ENCODE data around the gene SPECC1. TPM values are rescaled to one million over a fixed set of nuclear protein-coding genes. Genes with fewer than 3 reads are reported as not detected.

Gene SPECC1
- polyA plus RNA-seq, 1 of the 3 experiments (the other 2 are of a cell fraction), result 11.2 TPM

DNA sequence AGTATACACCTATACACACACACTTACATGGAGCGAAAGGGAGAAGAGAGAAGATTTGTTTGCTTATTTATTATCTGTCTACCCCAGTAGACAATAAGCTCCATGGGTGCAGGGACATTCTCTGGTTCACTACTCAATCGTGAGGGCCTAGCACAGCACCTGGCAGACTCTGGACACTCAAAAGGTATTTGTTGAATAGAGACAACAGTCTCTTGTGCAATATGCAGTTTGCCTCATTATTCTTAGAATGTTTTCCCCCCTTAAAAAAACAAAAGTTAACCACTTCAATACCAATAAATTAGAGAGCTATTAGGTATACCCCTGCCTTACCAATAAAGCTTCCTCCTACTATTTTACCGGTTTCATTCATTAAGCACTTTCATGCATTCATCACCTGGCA lies 33.6 kb upstream of the SPECC1 start:
- Histone ChIP-seq H3K4me2 (peak overlapping the region; percentile 91), H3K4me3 (ENCODE audit: low read depth in 2 of 2, low read length in 1 of 2) (no peak overlapping the region), H3K27ac (ENCODE audit: low read depth in 2 of 2, low read length in 1 of 2) (no peak overlapping the region), H4K20me1 (ENCODE audit: insufficient read depth) (peaks cover 5% of the 10 kb centered on the region; the same call in 1 of the 2 replicates), H3F3A (replicated peaks; ENCODE audit: insufficient read depth) (no peaks in the 10 kb centered on the region), H3K9ac (no peak overlapping the region), H3K27me3 (ENCODE audit: insufficient read depth) (no peaks in the 10 kb centered on the region), H3K9me3 (no peaks in the 10 kb centered on the region), H3K9me2 (no peaks in the 10 kb centered on the region), H3K79me2 (ENCODE audit: insufficient read depth) (peaks cover 76% of the 10 kb centered on the region), H3K4me1 (ENCODE audit: control insufficient read depth in 1 of 2, insufficient read depth in 2 of 2, low read depth in 1 of 2, low read length in 1 of 2) (peaks cover 4 to 11% of the 10 kb centered on the region in 2 experiments; a peak in 1 of 4 replicates), H3K36me3 (replicated peaks in 1 of 2; ENCODE audit: control insufficient read depth in 1 of 2, insufficient read depth in 2 of 2, low read length in 1 of 2) (peaks cover 0 to 13% of the 10 kb centered on the region in 2 experiments), H2AFZ (ENCODE audit: low read depth) (no peak overlapping the region)
- POLR2A ChIA-PET, result interaction anchor here (0.6 kb wide), 1 partner anchor 67 kb away, joined by 3 read pairs; no protein-coding TSS in a partner anchor
- WGBS (ENCODE audit: low lambda C conversion rate), result 81% methylated on average over 3 of the region's 3 CpGs
- TF ChIP-seq JUND (IDR thresholded peaks at IDR 0.05) (no peak), TCF12 (IDR thresholded peaks at IDR 0.05) (no peak), ELF1 (IDR thresholded peaks at IDR 0.05) (no peak), GATA2 (CRISPR knock-in tag; IDR thresholded peaks at IDR 0.05) (no peak), NFIC (IDR thresholded peaks at IDR 0.05; ENCODE audit: borderline replicate concordance) (no peak), FOSL2 (IDR thresholded peaks at IDR 0.05; ENCODE audit: borderline replicate concordance, low read depth) (no peak), CHD2 (IDR thresholded peaks at IDR 0.05; ENCODE audit: low read length, partially characterized antibody) (no peak), MEF2A (IDR thresholded peaks at IDR 0.05; ENCODE audit: borderline replicate concordance, low read depth) (no peak), FOXM1 (IDR thresholded peaks at IDR 0.05; ENCODE audit: low read depth) (no peak), GABPA (IDR thresholded peaks at IDR 0.05; ENCODE audit: low read depth) (no peak), MXI1 (IDR thresholded peaks at IDR 0.05; ENCODE audit: low read depth, low read length) (no peak), POLR2AphosphoS5 (IDR thresholded peaks at IDR 0.05; ENCODE audit: low read depth, low read length) (no peak), EP300 (IDR thresholded peaks at IDR 0.05; ENCODE audit: borderline replicate concordance in 1 of 2, low read depth in 1 of 2, low read length in 1 of 2) (no peak), SMC3 (IDR thresholded peaks at IDR 0.05; ENCODE audit: low read depth, low read length) (no peak), RXRA (IDR thresholded peaks at IDR 0.05; ENCODE audit: borderline replicate concordance, low read depth) (no peak)
- TF ChIP-seq, protein P1, sequence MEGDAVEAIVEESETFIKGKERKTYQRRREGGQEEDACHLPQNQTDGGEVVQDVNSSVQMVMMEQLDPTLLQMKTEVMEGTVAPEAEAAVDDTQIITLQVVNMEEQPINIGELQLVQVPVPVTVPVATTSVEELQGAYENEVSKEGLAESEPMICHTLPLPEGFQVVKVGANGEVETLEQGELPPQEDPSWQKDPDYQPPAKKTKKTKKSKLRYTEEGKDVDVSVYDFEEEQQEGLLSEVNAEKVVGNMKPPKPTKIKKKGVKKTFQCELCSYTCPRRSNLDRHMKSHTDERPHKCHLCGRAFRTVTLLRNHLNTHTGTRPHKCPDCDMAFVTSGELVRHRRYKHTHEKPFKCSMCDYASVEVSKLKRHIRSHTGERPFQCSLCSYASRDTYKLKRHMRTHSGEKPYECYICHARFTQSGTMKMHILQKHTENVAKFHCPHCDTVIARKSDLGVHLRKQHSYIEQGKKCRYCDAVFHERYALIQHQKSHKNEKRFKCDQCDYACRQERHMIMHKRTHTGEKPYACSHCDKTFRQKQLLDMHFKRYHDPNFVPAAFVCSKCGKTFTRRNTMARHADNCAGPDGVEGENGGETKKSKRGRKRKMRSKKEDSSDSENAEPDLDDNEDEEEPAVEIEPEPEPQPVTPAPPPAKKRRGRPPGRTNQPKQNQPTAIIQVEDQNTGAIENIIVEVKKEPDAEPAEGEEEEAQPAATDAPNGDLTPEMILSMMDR (IDR thresholded peaks at IDR 0.05), result no peak
- TF ChIP-seq, protein P2, sequence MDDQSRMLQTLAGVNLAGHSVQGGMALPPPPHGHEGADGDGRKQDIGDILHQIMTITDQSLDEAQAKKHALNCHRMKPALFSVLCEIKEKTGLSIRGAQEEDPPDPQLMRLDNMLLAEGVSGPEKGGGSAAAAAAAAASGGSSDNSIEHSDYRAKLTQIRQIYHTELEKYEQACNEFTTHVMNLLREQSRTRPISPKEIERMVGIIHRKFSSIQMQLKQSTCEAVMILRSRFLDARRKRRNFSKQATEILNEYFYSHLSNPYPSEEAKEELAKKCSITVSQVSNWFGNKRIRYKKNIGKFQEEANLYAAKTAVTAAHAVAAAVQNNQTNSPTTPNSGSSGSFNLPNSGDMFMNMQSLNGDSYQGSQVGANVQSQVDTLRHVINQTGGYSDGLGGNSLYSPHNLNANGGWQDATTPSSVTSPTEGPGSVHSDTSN (IDR thresholded peaks at IDR 0.05), result no peak
- TF ChIP-seq, protein P3, sequence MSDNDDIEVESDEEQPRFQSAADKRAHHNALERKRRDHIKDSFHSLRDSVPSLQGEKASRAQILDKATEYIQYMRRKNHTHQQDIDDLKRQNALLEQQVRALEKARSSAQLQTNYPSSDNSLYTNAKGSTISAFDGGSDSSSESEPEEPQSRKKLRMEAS (IDR thresholded peaks at IDR 0.05; ENCODE audit: low read depth), result no peak
- TF ChIP-seq, protein P4, sequence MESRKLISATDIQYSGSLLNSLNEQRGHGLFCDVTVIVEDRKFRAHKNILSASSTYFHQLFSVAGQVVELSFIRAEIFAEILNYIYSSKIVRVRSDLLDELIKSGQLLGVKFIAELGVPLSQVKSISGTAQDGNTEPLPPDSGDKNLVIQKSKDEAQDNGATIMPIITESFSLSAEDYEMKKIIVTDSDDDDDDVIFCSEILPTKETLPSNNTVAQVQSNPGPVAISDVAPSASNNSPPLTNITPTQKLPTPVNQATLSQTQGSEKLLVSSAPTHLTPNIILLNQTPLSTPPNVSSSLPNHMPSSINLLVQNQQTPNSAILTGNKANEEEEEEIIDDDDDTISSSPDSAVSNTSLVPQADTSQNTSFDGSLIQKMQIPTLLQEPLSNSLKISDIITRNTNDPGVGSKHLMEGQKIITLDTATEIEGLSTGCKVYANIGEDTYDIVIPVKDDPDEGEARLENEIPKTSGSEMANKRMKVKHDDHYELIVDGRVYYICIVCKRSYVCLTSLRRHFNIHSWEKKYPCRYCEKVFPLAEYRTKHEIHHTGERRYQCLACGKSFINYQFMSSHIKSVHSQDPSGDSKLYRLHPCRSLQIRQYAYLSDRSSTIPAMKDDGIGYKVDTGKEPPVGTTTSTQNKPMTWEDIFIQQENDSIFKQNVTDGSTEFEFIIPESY (IDR thresholded peaks at IDR 0.05; ENCODE audit: borderline replicate concordance, low read depth), result no peak
- TF ChIP-seq, protein P5, sequence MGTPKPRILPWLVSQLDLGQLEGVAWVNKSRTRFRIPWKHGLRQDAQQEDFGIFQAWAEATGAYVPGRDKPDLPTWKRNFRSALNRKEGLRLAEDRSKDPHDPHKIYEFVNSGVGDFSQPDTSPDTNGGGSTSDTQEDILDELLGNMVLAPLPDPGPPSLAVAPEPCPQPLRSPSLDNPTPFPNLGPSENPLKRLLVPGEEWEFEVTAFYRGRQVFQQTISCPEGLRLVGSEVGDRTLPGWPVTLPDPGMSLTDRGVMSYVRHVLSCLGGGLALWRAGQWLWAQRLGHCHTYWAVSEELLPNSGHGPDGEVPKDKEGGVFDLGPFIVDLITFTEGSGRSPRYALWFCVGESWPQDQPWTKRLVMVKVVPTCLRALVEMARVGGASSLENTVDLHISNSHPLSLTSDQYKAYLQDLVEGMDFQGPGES (IDR thresholded peaks at IDR 0.05; ENCODE audit: low read depth, low read length), result no peak
- CTCF ChIA-PET, result interaction anchor here (0.9 to 2.6 kb wide), 2 partner anchors 17 to 34 kb away, joined by 4 to 9 read pairs; no protein-coding TSS in a partner anchor
- DNase-seq, result no peak
